ENCODE measurements around the gene PBX4.

PBX4 gene

DNA sequence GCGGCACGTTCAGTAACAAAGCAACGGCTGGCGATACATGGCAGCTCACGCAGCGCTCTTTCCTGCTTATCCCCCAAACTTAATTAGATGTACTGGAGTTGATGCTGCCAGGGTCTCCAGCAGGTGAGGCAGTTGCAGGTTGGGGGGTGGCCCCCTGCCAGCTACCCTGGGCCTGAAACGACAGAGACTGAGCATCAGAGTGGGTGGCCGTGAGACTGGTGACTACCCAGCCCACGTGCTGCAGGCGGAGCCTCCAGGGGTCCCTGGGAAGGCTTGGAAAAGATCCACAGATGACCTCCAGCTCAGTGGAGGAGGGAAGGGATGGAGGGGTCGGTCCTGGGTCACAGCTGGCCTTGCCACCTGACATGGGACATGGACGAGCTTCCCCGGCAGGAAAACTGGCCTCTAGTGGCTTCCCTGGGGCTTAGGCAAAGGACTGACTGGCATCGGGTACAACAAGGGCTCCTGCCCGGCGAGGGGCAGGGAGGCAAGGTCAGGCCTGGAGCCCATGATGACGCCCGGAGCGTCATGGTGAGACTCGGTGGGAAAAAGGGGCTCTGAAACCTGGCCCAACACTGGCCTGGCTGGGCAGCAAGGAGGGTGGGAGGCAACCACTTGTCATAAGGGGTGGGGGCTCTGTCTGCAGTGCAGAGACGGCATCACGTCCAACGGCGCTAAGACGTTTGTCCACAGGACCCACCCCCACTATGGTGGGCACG lies 56.4 kb downstream of the PBX4 start:
- Histone ChIP-seq H3K36me3 (ENCODE audit: insufficient read depth, low read length) (peaks cover 15% of the 10 kb centered on the region), H3K9ac (ENCODE audit: low read length) (no peak overlapping the region), H4K20me1 (ENCODE audit: insufficient read depth, low read length) (no peaks in the 10 kb centered on the region), H3K4me3 (ENCODE audit: low read depth, low read length, poor library complexity, severe bottlenecking) (no peak overlapping the region), H3K27ac (ENCODE audit: low read depth, low read length, poor library complexity, severe bottlenecking) (no peak overlapping the region), H3K4me2 (ENCODE audit: low read length) (no peak overlapping the region), H3K4me1 (ENCODE audit: insufficient read depth, low read length, severe bottlenecking) (no peaks in the 10 kb centered on the region), H3K9me3 (ENCODE audit: low read length) (no peaks in the 10 kb centered on the region), H2AFZ (ENCODE audit: low read length) (no peak overlapping the region), H3K27me3 (ENCODE audit: insufficient read depth, low read length) (no peaks in the 10 kb centered on the region), H3K79me2 (ENCODE audit: insufficient read depth, low read length) (no peaks in the 10 kb centered on the region), H3K9me2 (ENCODE audit: low read depth, low read length) (no peaks in the 10 kb centered on the region), H3F3A (ENCODE audit: insufficient read depth, low read length) (no peaks in the 10 kb centered on the region)
- TF ChIP-seq EZH2 (IDR thresholded peaks at IDR 0.05; ENCODE audit: borderline replicate concordance, low read length), result no peak
- TF ChIP-seq, protein P1, sequence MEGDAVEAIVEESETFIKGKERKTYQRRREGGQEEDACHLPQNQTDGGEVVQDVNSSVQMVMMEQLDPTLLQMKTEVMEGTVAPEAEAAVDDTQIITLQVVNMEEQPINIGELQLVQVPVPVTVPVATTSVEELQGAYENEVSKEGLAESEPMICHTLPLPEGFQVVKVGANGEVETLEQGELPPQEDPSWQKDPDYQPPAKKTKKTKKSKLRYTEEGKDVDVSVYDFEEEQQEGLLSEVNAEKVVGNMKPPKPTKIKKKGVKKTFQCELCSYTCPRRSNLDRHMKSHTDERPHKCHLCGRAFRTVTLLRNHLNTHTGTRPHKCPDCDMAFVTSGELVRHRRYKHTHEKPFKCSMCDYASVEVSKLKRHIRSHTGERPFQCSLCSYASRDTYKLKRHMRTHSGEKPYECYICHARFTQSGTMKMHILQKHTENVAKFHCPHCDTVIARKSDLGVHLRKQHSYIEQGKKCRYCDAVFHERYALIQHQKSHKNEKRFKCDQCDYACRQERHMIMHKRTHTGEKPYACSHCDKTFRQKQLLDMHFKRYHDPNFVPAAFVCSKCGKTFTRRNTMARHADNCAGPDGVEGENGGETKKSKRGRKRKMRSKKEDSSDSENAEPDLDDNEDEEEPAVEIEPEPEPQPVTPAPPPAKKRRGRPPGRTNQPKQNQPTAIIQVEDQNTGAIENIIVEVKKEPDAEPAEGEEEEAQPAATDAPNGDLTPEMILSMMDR (IDR thresholded peaks at IDR 0.05; ENCODE audit: low read length), result no peak

DNA sequence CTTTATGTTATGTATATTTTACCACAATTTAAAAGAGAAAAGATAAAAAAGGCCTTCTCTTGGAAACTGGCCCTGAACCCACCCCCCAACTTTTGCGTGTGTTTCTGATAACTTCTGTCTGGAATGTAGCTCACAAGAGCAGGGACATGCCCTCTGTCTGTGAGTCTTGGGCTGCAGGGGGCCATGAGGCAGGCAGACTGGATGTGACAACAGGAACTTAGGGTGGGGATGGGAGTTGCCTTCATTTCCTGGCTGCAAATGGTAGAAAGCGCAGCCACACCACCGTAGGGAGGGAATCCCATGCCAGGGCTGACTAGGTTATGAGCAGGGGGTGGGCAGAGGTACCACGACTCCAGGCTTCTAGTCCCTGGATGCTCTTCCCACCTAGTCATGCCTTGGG lies 58.6 kb downstream of the PBX4 start:
- Histone ChIP-seq H3K27ac (ENCODE audit: low read depth, low read length, poor library complexity, severe bottlenecking) (no peak overlapping the region), H3K79me2 (ENCODE audit: insufficient read depth, low read length) (no peaks in the 10 kb centered on the region), H3K9ac (ENCODE audit: low read length) (no peak overlapping the region), H3K27me3 (ENCODE audit: insufficient read depth, low read length) (no peaks in the 10 kb centered on the region), H3K9me3 (ENCODE audit: low read length) (no peaks in the 10 kb centered on the region), H3K36me3 (ENCODE audit: insufficient read depth, low read length) (peaks cover 7% of the 10 kb centered on the region), H2AFZ (ENCODE audit: low read length) (no peak overlapping the region), H3K9me2 (ENCODE audit: low read depth, low read length) (no peaks in the 10 kb centered on the region), H3K4me2 (ENCODE audit: low read length) (no peak overlapping the region), H4K20me1 (ENCODE audit: insufficient read depth, low read length) (no peaks in the 10 kb centered on the region), H3K4me3 (ENCODE audit: low read depth, low read length, poor library complexity, severe bottlenecking) (no peak overlapping the region), H3K4me1 (ENCODE audit: insufficient read depth, low read length, severe bottlenecking) (no peaks in the 10 kb centered on the region), H3F3A (ENCODE audit: insufficient read depth, low read length) (no peaks in the 10 kb centered on the region)
- no peak for TF ChIP-seq EZH2 (IDR thresholded peaks at IDR 0.05; ENCODE audit: borderline replicate concordance, low read length)
- TF ChIP-seq, protein P1 (IDR thresholded peaks at IDR 0.05; ENCODE audit: low read length), result no peak

DNA sequence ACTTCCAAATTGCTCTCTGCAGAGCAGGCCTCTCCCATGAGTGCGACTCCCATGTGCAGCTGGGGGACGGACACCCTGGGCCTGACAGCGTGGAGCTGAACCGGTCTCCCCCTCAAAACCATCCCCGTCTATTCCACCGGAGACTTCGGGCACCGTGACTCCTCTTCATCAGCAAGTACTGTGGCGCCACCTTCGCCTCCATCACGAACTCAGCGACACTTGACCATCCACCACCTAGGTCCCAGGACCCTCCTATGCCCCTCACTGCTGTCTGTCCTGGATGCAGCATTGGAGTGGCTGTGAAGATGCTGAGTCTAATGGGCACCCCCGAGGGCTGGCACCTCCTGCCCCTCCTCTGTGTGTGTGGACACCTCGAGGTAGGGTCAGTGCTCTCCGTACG lies 59.9 kb downstream of the PBX4 start:
- H3K4me1 ChIP-seq (ENCODE audit: insufficient read depth, low read length, severe bottlenecking), result no peaks in the 10 kb centered on the region
- no peaks in the 10 kb centered on the region for H3K9me2 ChIP-seq (ENCODE audit: low read depth, low read length)
- H3K4me3 ChIP-seq (ENCODE audit: low read depth, low read length, poor library complexity, severe bottlenecking), result no peak overlapping the region
- no peak overlapping the region for H3K27ac ChIP-seq (ENCODE audit: low read depth, low read length, poor library complexity, severe bottlenecking)
- no peaks in the 10 kb centered on the region for H3K36me3 ChIP-seq (ENCODE audit: insufficient read depth, low read length)
- no peak overlapping the region for H3K9ac ChIP-seq (ENCODE audit: low read length)
- no peak for TF ChIP-seq EZH2 (IDR thresholded peaks at IDR 0.05; ENCODE audit: borderline replicate concordance, low read length)
- TF ChIP-seq, protein P1 (IDR thresholded peaks at IDR 0.05; ENCODE audit: low read length), result no peak
- H3K27me3 ChIP-seq (ENCODE audit: insufficient read depth, low read length), result no peaks in the 10 kb centered on the region
- no peaks in the 10 kb centered on the region for H4K20me1 ChIP-seq (ENCODE audit: insufficient read depth, low read length)
- no peaks in the 10 kb centered on the region for H3K79me2 ChIP-seq (ENCODE audit: insufficient read depth, low read length)
- no peaks in the 10 kb centered on the region for H3F3A ChIP-seq (ENCODE audit: insufficient read depth, low read length)
- no peaks in the 10 kb centered on the region for H3K9me3 ChIP-seq (ENCODE audit: low read length)
- H3K4me2 ChIP-seq (ENCODE audit: low read length), result no peak overlapping the region
- H2AFZ ChIP-seq (ENCODE audit: low read length), result no peak overlapping the region

Data from OCI-LY1 (cell line).